Motor neuron (in vitro differentiated cells): Measurements from ENCODE around the gene TEX19. TPM values are rescaled to one million over a fixed set of nuclear protein-coding genes. Genes with fewer than 3 reads are reported as not detected.
A peak's percentile ranks its signal among the peaks of the same experiment; 100 is the strongest.
"Not testable (repeated sequence)": the region's sequence is repeated elsewhere in the genome, so short reads cannot be mapped to it uniquely, and the experiment has no call there.

Experiments
- ATAC-seq, 8 experiments: fragments of 200-7000 bp; cut with Tn5 transposase; replicated peaks in 6 of 8; 2 replicates each; pipeline ENCODE4 v1.8.0; 2021; ENCODE audit warnings: mild to moderate bottlenecking in 8 of 8, moderate library complexity in 8 of 8
- H3K27ac ChIP-seq, 2 donors: fragments of 250-450 bp; sonication (Bioruptor Pico); 2 replicates each; pipeline ENCODE4 v1.9.0; 2021; ENCODE audit warnings: antibody characterized with exemption in 2 of 2, mild to moderate bottlenecking in 2 of 2, moderate library complexity in 1 of 2
- H3K4me1 ChIP-seq, 2 donors: fragments of 250-450 bp; sonication (Bioruptor Pico); replicated peaks in 1 of 2; 2 replicates each; pipeline ENCODE4 v1.6.1; 2021; ENCODE audit warnings: antibody characterized with exemption in 2 of 2, mild to moderate bottlenecking in 2 of 2, moderate library complexity in 1 of 2
- H3K4me3 ChIP-seq, 5 donors: fragments of 250-450 bp; sonication (Bioruptor Pico); 2 replicates each; pipeline ENCODE4 v1.9.0; 2021; ENCODE audit warnings: antibody characterized with exemption in 5 of 5, mild to moderate bottlenecking in 5 of 5, moderate library complexity in 4 of 5
- WGBS, 10 experiments: fragments of 450-650 bp; shearing (Covaris generic); methylation state at CpG; one replicate each; pipeline ENCODE4 v1.0.0; 2022; 5-methylcytosine and 5-hydroxymethylcytosine counted together
- in situ Hi-C, 9 experiments: fragments of 400-800 bp; cut with MboI; loops; one replicate each; pipeline ENCODE4 v1.15.0; 2021; ENCODE audit warnings: low sequenced_read_pairs in 9 of 9, low pct_unique_long_range_greater_than_20kb in 2 of 9; ENCODE audit not compliant: unreplicated experiment in 9 of 9
- total RNA-seq, 8 experiments: library from RNA; unstranded; fragments of 300-600 nt; gene quantifications; 2 replicates each; pipeline versions ENCODE4 v1.2.3 to v1.2.4, GENCODE V29; 2022

Gene TEX19
- total RNA-seq, 8 experiments from 2014 or later: 0.14 to 0.63 (median 0.25) TPM; not detected in 3

DNA sequence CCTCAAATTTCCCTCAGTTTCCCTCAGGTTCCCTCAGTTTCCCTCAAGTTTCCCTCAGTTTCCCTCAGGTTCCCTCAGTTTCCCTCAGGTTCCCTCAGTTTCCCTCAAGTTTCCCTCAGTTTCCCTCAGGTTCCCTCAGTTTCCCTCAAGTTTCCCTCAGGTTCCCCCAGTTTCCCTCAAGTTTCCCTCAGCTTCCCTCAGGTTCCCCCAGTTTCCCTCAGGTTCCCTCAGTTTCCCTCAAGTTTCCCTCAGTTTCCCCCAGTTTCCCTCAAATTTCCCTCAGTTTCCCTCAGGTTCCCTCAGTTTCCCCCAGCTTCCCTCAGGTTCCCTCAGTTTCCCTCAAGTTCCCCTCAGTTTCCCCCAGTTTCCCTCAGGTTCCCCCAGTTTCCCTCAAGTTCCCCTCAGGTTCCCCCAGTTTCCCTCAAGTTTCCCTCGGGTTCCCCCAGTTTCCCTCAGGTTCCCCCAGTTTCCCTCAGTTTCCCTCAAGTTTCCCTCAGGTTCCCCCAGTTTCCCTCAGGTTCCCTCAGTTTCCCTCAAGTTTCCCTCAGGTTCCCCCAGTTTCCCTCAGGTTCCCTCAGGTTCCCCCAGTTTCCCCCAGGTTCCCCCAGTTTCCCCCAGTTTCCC lies 516 bp downstream of the TEX19 start:
- whole genome bisulfite sequencing, 10 experiments: no CpG with 5 or more reads among the region's 1 CpG
- not testable (repeated sequence) for H3K4me3 ChIP-seq, H3K27ac ChIP-seq, ATAC-seq
- peaks cover 10 to 13% of the 10 kb centered on the region in 2 donors for H3K4me1 ChIP-seq
- in situ Hi-C loops: loop anchor here in 2 of 9 experiments (10.0 kb wide), 2 partner anchors 45 to 55 kb away; partner anchors contain the start of genes HEXD (in 1 of the 2) and OGFOD3 (in 1 of the 2)

- no peak for ATAC-seq
- 50 to 100% (median 82%) methylated on average over 1 to 5 of the region's 6 CpGs; no CpG with 5 or more reads in 6 of the 10 experiments for WGBS, 10 experiments
- H3K27ac ChIP-seq: no peak overlapping the region
- H3K4me1 ChIP-seq: peaks cover 16 to 33% of the 10 kb centered on the region in 2 donors
- in situ Hi-C loops: no loop called here
- H3K4me3 ChIP-seq: no peak overlapping the region
These were observed 3.0 kb downstream of the TEX19 start for GRCh38 chr17:82361885-82362633.

- WGBS, 10 experiments: 0 to 90% (median 75%) methylated on average over 1 to 4 of the region's 6 CpGs; no CpG with 5 or more reads in 5 of the 10 experiments
- ATAC-seq: no peak
- Histone ChIP-seq H3K27ac (no peak overlapping the region), H3K4me3 (no peak overlapping the region), H3K4me1 (peaks cover 7 to 20% of the 10 kb centered on the region in 2 donors)
- in situ Hi-C loops: no loop called here
These were observed 6.7 kb downstream of the TEX19 start for GRCh38 chr17:82365606-82366295.

DNA sequence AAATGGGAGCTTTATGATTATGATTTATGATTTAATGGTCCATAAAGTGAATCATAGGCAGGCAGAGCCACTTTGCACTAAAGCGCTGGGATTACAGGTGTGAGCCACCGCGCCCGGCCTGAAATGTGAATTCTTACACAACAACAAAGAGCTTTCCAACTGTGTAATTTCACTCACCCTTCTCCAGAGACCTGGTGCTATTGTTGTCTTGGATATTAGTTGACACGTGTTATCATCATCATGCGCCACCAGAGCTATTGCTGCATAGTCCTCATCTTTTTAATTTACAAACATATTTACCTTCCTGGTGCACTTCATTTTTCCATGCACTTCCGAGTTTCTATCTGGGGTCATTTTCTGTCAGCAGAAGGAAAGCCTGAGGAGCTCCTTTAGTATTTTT lies 7.7 kb downstream of the TEX19 start:
- WGBS, 10 experiments: 42 to 92% (median 82%) methylated on average over 1 to 7 of the region's 7 CpGs; no CpG with 5 or more reads in 1 of the 10 experiments
- Histone ChIP-seq H3K4me3 (no peak overlapping the region), H3K27ac (no peak overlapping the region), H3K4me1 (peaks cover 17 to 25% of the 10 kb centered on the region in 2 donors)
- in situ Hi-C loops: no loop called here
- peak in 2 of 8 experiments; percentile 63 to 74 for ATAC-seq

DNA sequence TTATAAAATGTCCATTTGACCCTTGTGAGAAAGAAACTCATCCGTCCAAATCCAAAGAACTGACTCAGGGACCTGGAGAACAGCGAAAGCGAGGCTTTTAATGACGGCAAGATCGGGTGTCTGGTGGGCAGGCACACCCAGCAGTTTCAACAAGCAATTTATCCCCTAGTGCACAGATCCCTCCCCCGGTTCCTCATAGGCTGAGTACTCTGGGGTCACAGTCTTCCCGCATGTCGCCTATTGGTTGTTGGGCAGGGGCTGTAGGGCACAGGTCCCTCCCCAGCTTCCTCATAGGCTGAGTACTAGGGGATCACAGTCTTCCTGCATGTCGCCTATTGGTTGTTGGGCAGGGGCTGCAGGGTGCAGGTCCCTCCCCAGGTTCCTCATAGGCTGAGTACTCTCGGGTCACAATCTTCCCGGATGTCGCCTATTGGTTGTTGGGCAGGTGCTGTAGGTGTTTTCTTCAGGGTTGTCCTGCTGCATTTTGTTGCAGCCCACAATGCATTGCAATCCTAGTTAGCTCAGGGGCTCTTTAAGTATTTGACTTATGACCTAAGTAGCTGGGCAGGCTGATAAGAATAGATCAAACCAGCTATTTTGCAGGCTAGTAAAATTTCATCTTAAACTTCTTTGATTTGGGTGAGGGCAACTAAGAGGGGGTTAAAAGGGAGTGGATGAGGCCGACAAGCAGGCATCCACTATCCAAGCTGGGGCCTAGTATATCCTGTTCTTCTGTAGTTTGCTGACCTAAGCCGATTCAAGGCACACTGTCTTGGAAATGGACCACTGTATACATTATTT lies 8.9 kb downstream of the TEX19 start:
- Histone ChIP-seq H3K4me3 (no peak overlapping the region), H3K27ac (no peak overlapping the region), H3K4me1 (peaks cover 25 to 31% of the 10 kb centered on the region in 2 donors)
- ATAC-seq: peak in 6 of 8 experiments; percentile 27 to 77 (median 58)
- in situ Hi-C loops: no loop called here
- WGBS, 10 experiments: 71 to 100% (median 83%) methylated on average over 1 to 10 of the region's 14 CpGs; no CpG with 5 or more reads in 2 of the 10 experiments

- no peak for ATAC-seq
- WGBS, 10 experiments: 72 to 100% (median 88%) methylated on average over 2 to 6 of the region's 7 CpGs; no CpG with 5 or more reads in 2 of the 10 experiments
- Histone ChIP-seq H3K4me3 (no peak overlapping the region), H3K4me1 (peaks cover 25 to 31% of the 10 kb centered on the region in 2 donors), H3K27ac (no peak overlapping the region)
- in situ Hi-C loops: no loop called here
These were observed 10.2 kb downstream of the TEX19 start for GRCh38 chr17:82369211-82369610.

DNA sequence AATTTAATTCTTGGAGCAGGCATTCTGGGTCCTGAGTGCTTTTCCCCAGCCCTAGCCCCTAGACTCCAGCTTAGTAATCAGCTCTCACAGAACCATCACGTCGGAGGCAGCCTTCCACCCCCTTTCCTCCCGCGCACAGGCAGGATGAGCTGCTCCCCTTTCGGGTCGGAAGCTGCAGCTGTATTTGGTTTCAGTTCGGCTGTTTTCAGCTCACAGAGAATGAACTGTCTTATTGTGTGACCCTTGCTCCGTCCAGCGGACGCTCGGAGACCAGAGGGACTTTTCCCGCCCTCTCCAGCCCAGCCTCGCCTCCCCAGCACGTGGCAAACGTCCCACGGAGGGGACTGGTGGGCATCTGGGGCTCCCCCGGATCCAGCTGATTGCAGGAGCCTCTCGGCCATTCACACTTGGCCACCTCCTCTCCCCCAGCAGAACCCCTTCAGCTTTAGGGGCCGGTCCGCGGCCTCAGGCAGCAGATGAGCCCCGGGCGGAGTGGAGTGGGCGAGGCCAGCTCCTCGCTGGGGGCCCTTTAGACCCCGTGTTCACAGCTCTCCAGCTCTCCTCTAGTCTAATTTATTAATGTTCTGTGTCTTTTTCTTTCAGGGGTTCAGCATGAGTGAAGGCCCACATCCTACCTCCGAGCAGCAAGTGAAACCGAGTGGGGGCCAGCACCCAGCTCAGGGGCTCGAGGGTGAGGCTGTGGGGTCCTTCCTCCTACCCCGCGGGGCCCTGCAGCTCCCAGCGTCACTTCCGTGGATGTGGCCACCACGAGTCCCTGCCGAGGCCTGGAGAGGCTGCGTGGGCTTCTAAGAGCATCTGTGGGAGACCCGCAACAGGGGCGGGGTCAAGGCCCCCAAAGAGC lies 11.7 kb downstream of the TEX19 start:
- peak overlapping the region in 1 of 2 donors; percentile 21 for H3K27ac ChIP-seq
- peak in 4 of 8 experiments; percentile 2 to 43 (median 6) for ATAC-seq
- WGBS, 10 experiments: 5 to 44% (median 21%) methylated on average over 1 to 16 of the region's 38 CpGs; no CpG with 5 or more reads in 2 of the 10 experiments
- H3K4me1 ChIP-seq: peaks cover 22 to 25% of the 10 kb centered on the region in 2 donors
- in situ Hi-C loops: no loop called here
- peak overlapping the region in 1 of 5 donors; percentile 22 for H3K4me3 ChIP-seq

- in situ Hi-C loops: no loop called here
- peak within 1 kb of the TSS; percentile 10 to 24 (median 21) for H3K4me3 ChIP-seq
- H3K4me1 ChIP-seq: peaks cover 16 to 19% of the 10 kb centered on the region in 2 donors
- peak in 6 of 8 experiments; percentile 44 to 83 (median 54) for ATAC-seq
- no CpG with 5 or more reads among the region's 109 CpGs for WGBS, 10 experiments
- H3K27ac ChIP-seq: peak within 1 kb of the TSS in 1 of 2 donors; percentile 21
These were observed 12.5 kb downstream of the TEX19 start, which contains the start of gene UTS2R for GRCh38 chr17:82371333-82372248. UTS2R (plus strand) TSS chr17:82371765; CDS start chr17:82374325, 2,560 bp downstream.

DNA sequence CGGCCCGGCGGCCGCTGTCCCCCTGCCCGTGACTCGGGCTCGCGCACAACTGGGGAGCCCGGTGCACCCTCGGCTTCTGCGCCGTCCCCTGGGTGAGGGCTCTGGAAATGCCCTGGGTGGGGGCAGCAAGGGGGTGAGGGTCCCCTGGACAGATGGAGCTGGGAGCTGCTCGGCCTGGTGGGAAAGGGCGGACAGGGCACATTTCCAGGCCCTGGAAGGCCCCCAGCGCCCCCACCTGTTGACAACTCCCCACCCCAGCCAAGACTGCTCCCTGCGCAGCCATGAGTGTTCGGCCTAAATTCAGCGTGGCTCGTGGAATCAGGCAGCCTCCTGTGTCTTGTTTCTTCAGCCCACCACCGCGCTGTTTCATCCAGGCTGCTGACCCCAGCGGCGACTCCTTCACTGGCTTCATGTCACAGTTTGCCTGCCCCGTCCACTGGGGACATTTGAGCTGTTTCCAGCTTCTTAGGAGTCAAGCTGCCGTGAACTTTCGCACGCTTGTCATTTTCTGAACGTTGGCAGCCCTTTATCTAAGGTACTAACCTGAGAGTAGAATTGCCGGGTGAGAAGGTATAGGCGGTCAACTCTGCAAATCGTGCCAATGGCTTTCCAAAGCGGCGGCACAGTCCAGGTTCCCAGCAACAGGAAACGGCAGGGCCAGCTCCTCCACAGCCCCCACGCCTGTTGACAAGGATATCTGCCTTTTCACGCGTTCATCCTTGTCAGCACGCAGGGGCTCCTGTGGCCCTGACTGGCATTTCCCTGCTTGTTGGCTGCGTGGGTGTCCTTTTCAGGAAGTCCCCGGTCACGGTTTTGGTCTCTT lies 13.4 kb downstream of the TEX19 start:
- WGBS, 10 experiments: 10 to 88% (median 71%) methylated on average over 2 to 14 of the region's 41 CpGs
- Histone ChIP-seq H3K4me3 (no peak overlapping the region), H3K4me1 (peaks cover 11 to 22% of the 10 kb centered on the region in 2 donors), H3K27ac (no peak overlapping the region)
- in situ Hi-C loops: no loop called here
- ATAC-seq: no peak

GRCh38 chr17:82373072-82373452 lies 14.0 kb downstream of the TEX19 start:
- in situ Hi-C loops, ATAC-seq, H3K27ac ChIP-seq, H3K4me3 ChIP-seq: not testable (repeated sequence)
- peaks cover 11 to 22% of the 10 kb centered on the region in 2 donors for H3K4me1 ChIP-seq
- WGBS, 10 experiments: 84 to 100% (median 90%) methylated on average over 3 to 10 of the region's 10 CpGs; no CpG with 5 or more reads in 2 of the 10 experiments
